CD4-positive, alpha-beta memory T cell (primary cell): ENCODE results near the gene SMC6. TPM values are rescaled to one million over a fixed set of nuclear protein-coding genes. Genes with fewer than 3 reads are reported as not detected.

Experiments
- CTCF ChIA-PET: fragments of 350-600 bp; sonication (Branson Sonifier 250); formaldehyde crosslinking; loops from one replicate; lab custom pipeline; 2021; ENCODE audit warnings: inconsistent platforms; ENCODE audit not compliant: partially characterized antibody; lab: Charles Lee
- POLR2A ChIA-PET: fragments of 350-600 bp; sonication (Branson Sonifier 250); formaldehyde crosslinking; loops from one replicate; lab custom pipeline; 2021; ENCODE audit not compliant: partially characterized antibody; lab: Charles Lee
- DNase-seq, 5 donors: peaks; one replicate each; pipeline versions ENCODE4 v3.0.0 to v3.0.0-alpha.2; 2020 to 2022; ENCODE audit warnings: mixed read lengths in 1 of 5
- H3K27ac ChIP-seq: one replicate; pipeline ENCODE4 v1.7.0; 2013; ENCODE audit warnings: low read depth, low read length
- H3K27me3 ChIP-seq: 2 replicates; pipeline ENCODE4 v1.7.0; 2013; ENCODE audit warnings: mild to moderate bottlenecking, low read length, moderate library complexity; ENCODE audit not compliant: insufficient read depth
- H3K36me3 ChIP-seq: 2 replicates; pipeline ENCODE4 v1.7.0; 2013; ENCODE audit warnings: mild to moderate bottlenecking, low read length, moderate library complexity; ENCODE audit not compliant: insufficient read depth
- H3K4me1 ChIP-seq: 2 replicates; pipeline ENCODE4 v1.7.0; 2013; ENCODE audit warnings: mild to moderate bottlenecking, low read length, moderate library complexity; ENCODE audit not compliant: insufficient read depth
- H3K4me3 ChIP-seq, 2 donors: one replicate each; pipeline ENCODE4 v1.7.0; 2013; ENCODE audit warnings: low read length in 2 of 2, mild to moderate bottlenecking in 1 of 2
- H3K9me3 ChIP-seq, 2 donors: one replicate each; pipeline ENCODE4 v1.7.0; 2013; ENCODE audit warnings: low read length in 2 of 2, control low read depth in 1 of 2; ENCODE audit not compliant: control insufficient read depth in 1 of 2
- H3K27ac Mint-ChIP-seq, 7 donors: one replicate each; pipeline ENCODE4 v1.8.0; 2020 to 2021; ENCODE audit warnings: mixed read lengths in 7 of 7, mild to moderate bottlenecking in 6 of 7, inconsistent platforms in 3 of 7, moderate library complexity in 3 of 7
- H3K27me3 Mint-ChIP-seq, 2 donors: one replicate each; pipeline ENCODE4 v1.8.0; 2020 to 2021; ENCODE audit warnings: mixed read lengths in 2 of 2
- H3K36me3 Mint-ChIP-seq, 2 donors: one replicate each; pipeline ENCODE4 v1.8.0; 2020 to 2021; ENCODE audit warnings: mixed read lengths in 2 of 2, inconsistent platforms in 1 of 2, mild to moderate bottlenecking in 1 of 2
- H3K4me1 Mint-ChIP-seq, 4 donors: one replicate each; pipeline ENCODE4 v1.8.0; 2020 to 2021; ENCODE audit warnings: mixed read lengths in 4 of 4, mild to moderate bottlenecking in 1 of 4
- H3K4me3 Mint-ChIP-seq, 8 donors: one replicate each; pipeline ENCODE4 v1.8.0; 2020 to 2021; ENCODE audit warnings: mixed read lengths in 8 of 8, mild to moderate bottlenecking in 7 of 8, moderate library complexity in 6 of 8, inconsistent platforms in 3 of 8
- H3K9me3 Mint-ChIP-seq, 8 donors: one replicate each; pipeline ENCODE4 v1.8.0; 2020 to 2021; ENCODE audit warnings: mixed read lengths in 8 of 8, mild to moderate bottlenecking in 5 of 8, inconsistent platforms in 3 of 8, moderate library complexity in 1 of 8
- intact Hi-C: fragments of 100-400 bp; cut with micrococcal nuclease; formaldehyde crosslinking; loops from one replicate; pipeline ENCODE4 v1.15.1; 2023
- polyA plus RNA-seq, 2 donors: library from polyadenylated mRNA; unstranded; fragments of 300-500 nt; fragmentation: Illumina TruSeq; gene quantifications; one replicate each; pipeline ENCODE4 v1.2.3, GENCODE V29; 2021
- total RNA-seq, 2 experiments: library from RNA; stranded (reverse); gene quantifications; one replicate each; pipeline ENCODE4 v1.2.3, GENCODE V29; 2021

SMC6 gene
- total and polyA plus RNA-seq, 4 experiments from 2014 or later = 4.8 to 19.2 (median 17.4) TPM

- H3K9me3 Mint-ChIP-seq = peaks cover 0 to 2% (median 0%) of the 10 kb centered on the region in 8 donors
- Histone ChIP-seq H3K9me3 (no peaks in the 10 kb centered on the region), H3K4me1 (no peaks in the 10 kb centered on the region), H3K4me3 (no peak overlapping the region), H3K27me3 (no peaks in the 10 kb centered on the region), H3K36me3 (no peaks in the 10 kb centered on the region), H3K27ac (no peak overlapping the region)
- H3K4me3 Mint-ChIP-seq = no peak overlapping the region
- H3K36me3 Mint-ChIP-seq = no peaks in the 10 kb centered on the region
- CTCF ChIA-PET = interaction anchor here (1.1 to 1.5 kb wide), 4 partner anchors 17 to 26 kb away, joined by 3 to 8 read pairs (median 4); no protein-coding TSS in a partner anchor
- intact Hi-C loops = no loop called here
- no peak overlapping the region for H3K27ac Mint-ChIP-seq
- H3K27me3 Mint-ChIP-seq = no peaks in the 10 kb centered on the region
- POLR2A ChIA-PET = no interaction called here
- no peak for DNase-seq
- H3K4me1 Mint-ChIP-seq = no peaks in the 10 kb centered on the region
These were observed 125.0 kb downstream of the SMC6 start for GRCh38 chr2:17628349-17629261.

DNA sequence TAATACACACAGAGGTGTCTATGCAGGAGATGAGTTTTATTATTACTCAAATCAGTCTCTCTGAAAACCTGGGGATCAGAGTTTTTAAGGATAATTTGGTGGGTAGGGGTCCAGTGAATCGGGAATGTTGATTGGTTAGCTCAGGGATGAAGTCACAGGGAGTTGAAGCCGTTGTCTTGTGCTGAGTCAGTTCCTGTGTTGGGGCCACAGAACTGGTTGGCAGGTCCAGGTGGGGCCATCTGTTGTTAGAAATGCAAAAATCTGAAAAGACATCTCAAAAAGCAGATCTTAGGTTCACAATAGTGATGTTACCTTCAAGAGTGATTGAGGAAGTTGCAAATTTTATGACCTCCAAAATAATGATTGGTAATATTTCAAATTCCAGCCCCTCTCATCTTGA is 126.2 kb downstream of the SMC6 start:
- no peaks in the 10 kb centered on the region for H3K36me3 ChIP-seq
- no peaks in the 10 kb centered on the region for H3K27me3 ChIP-seq
- no peaks in the 10 kb centered on the region for H3K9me3 ChIP-seq
- ChIA-PET CTCF (interaction anchor here (1.1 to 1.4 kb wide), 2 partner anchors 18 to 20 kb away, joined by 3 to 4 read pairs; no protein-coding TSS in a partner anchor), POLR2A (no interaction called here)
- H3K4me3 ChIP-seq = no peak overlapping the region
- Mint-ChIP-seq H3K27ac (no peak overlapping the region), H3K36me3 (no peaks in the 10 kb centered on the region), H3K9me3 (peaks cover 0 to 2% (median 0%) of the 10 kb centered on the region in 8 donors), H3K4me1 (no peaks in the 10 kb centered on the region), H3K27me3 (peaks cover 2 to 6% of the 10 kb centered on the region in 2 donors), H3K4me3 (no peak overlapping the region)
- no peaks in the 10 kb centered on the region for H3K4me1 ChIP-seq
- no peak overlapping the region for H3K27ac ChIP-seq
- intact Hi-C loops = no loop called here
- no peak for DNase-seq

- Mint-ChIP-seq H3K27ac (no peak overlapping the region), H3K4me1 (no peaks in the 10 kb centered on the region), H3K36me3 (no peaks in the 10 kb centered on the region), H3K27me3 (peaks cover 2 to 6% of the 10 kb centered on the region in 2 donors), H3K4me3 (no peak overlapping the region), H3K9me3 (peaks cover 0 to 2% (median 0%) of the 10 kb centered on the region in 8 donors)
- DNase-seq = no peak
- no peaks in the 10 kb centered on the region for H3K4me1 ChIP-seq
- ChIA-PET CTCF (interaction anchor here (1.4 kb wide), 1 partner anchor 19 kb away, joined by 4 read pairs; no protein-coding TSS in a partner anchor), POLR2A (no interaction called here)
- H3K4me3 ChIP-seq = no peak overlapping the region
- intact Hi-C loops = no loop called here
- no peaks in the 10 kb centered on the region for H3K36me3 ChIP-seq
- H3K27ac ChIP-seq = no peak overlapping the region
- H3K27me3 ChIP-seq = no peaks in the 10 kb centered on the region
- no peaks in the 10 kb centered on the region for H3K9me3 ChIP-seq
These were observed 126.6 kb downstream of the SMC6 start for GRCh38 chr2:17626986-17627385.

- H3K4me3 ChIP-seq = no peak overlapping the region
- Mint-ChIP-seq H3K4me3 (no peak overlapping the region), H3K27ac (no peak overlapping the region), H3K27me3 (peaks cover 2 to 8% of the 10 kb centered on the region in 2 donors), H3K36me3 (no peaks in the 10 kb centered on the region), H3K9me3 (peaks cover 0 to 2% (median 0%) of the 10 kb centered on the region in 8 donors), H3K4me1 (no peaks in the 10 kb centered on the region)
- no peak overlapping the region for H3K27ac ChIP-seq
- H3K4me1 ChIP-seq = no peaks in the 10 kb centered on the region
- DNase-seq = no peak
- ChIA-PET POLR2A (no interaction called here), CTCF (interaction anchor here (0.7 kb wide), 1 partner anchor 49 kb away, joined by 3 read pairs; no protein-coding TSS in a partner anchor)
- no peaks in the 10 kb centered on the region for H3K36me3 ChIP-seq
- H3K9me3 ChIP-seq = no peaks in the 10 kb centered on the region
- H3K27me3 ChIP-seq = no peaks in the 10 kb centered on the region
- intact Hi-C loops = no loop called here
These were observed 128.2 kb downstream of the SMC6 start for GRCh38 chr2:17625446-17625845.

DNA sequence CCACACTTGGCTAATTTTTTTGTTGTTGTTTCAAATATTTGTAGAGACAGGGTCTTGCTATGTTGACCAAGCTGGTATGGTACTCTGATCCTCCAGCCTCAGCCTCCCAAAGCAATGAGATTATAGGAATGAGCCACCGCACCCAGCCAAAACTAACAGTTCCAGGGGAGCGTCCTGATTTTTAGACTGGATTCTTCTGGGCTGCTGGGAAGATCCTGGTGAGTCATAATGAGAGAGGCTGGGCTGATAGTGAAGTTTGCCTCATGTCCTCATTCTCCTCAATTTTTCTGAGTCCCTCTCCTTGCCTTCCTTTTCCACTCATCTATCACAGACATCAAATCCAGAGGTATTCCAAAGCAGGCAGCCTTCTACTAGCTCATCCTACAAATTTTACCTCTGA is 131.8 kb downstream of the SMC6 start:
- no peak overlapping the region for H3K27ac ChIP-seq
- H3K4me1 ChIP-seq = no peaks in the 10 kb centered on the region
- no peaks in the 10 kb centered on the region for H3K9me3 ChIP-seq
- H3K4me3 ChIP-seq = no peak overlapping the region
- peaks cover 5 to 8% of the 10 kb centered on the region in 2 donors for H3K27me3 Mint-ChIP-seq
- H3K4me1 Mint-ChIP-seq = no peaks in the 10 kb centered on the region
- no peaks in the 10 kb centered on the region for H3K27me3 ChIP-seq
- H3K4me3 Mint-ChIP-seq = no peak overlapping the region
- no peaks in the 10 kb centered on the region for H3K36me3 ChIP-seq
- H3K9me3 Mint-ChIP-seq = no peaks in the 10 kb centered on the region
- CTCF ChIA-PET = interaction anchor here (1.1 kb wide), 1 partner anchor 9 kb away, joined by 3 read pairs; no protein-coding TSS in a partner anchor
- DNase-seq = no peak
- POLR2A ChIA-PET = interaction anchor here (0.7 kb wide), 1 partner anchor 24 kb away, joined by 3 read pairs; no protein-coding TSS in a partner anchor
- intact Hi-C loops = no loop called here
- no peaks in the 10 kb centered on the region for H3K36me3 Mint-ChIP-seq
- no peak overlapping the region for H3K27ac Mint-ChIP-seq

- CTCF ChIA-PET = no interaction called here
- Histone ChIP-seq H3K9me3 (no peaks in the 10 kb centered on the region), H3K4me1 (no peaks in the 10 kb centered on the region), H3K27ac (no peak overlapping the region), H3K4me3 (no peak overlapping the region), H3K36me3 (no peaks in the 10 kb centered on the region), H3K27me3 (no peaks in the 10 kb centered on the region)
- no peaks in the 10 kb centered on the region for H3K9me3 Mint-ChIP-seq
- H3K36me3 Mint-ChIP-seq = no peaks in the 10 kb centered on the region
- H3K4me3 Mint-ChIP-seq = no peak overlapping the region
- no peak for DNase-seq
- H3K27ac Mint-ChIP-seq = no peak overlapping the region
- no peaks in the 10 kb centered on the region for H3K4me1 Mint-ChIP-seq
- POLR2A ChIA-PET = no interaction called here
- peaks cover 5 to 8% of the 10 kb centered on the region in 2 donors for H3K27me3 Mint-ChIP-seq
- intact Hi-C loops = no loop called here
These were observed 132.8 kb downstream of the SMC6 start for GRCh38 chr2:17620841-17621240.

DNA sequence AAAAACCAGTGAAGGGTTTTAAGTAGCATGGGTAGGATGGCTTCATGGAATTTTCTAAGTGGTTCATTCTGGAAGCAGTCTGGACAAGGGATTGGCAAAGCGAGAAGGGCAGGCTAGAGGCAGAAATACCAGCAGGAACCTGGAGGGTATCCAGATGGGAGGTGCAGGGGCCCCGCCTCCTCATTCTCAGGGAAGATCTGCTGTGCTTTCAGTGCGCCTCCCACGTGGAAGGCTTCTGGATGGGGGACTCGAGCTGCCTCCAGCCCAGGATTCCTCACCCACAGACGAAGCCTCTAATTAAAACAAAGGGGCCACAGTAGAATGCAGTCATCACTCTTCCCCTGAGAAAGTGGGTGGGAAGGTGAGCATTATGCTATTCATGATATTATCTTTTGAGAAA is 133.3 kb downstream of the SMC6 start:
- Mint-ChIP-seq H3K4me3 (no peak overlapping the region), H3K9me3 (no peaks in the 10 kb centered on the region), H3K36me3 (no peaks in the 10 kb centered on the region), H3K27ac (no peak overlapping the region), H3K4me1 (no peaks in the 10 kb centered on the region), H3K27me3 (peaks cover 5 to 8% of the 10 kb centered on the region in 2 donors)
- CTCF ChIA-PET = no interaction called here
- H3K27me3 ChIP-seq = no peaks in the 10 kb centered on the region
- no peaks in the 10 kb centered on the region for H3K9me3 ChIP-seq
- intact Hi-C loops = no loop called here
- POLR2A ChIA-PET = no interaction called here
- no peaks in the 10 kb centered on the region for H3K36me3 ChIP-seq
- H3K27ac ChIP-seq = no peak overlapping the region
- no peak for DNase-seq
- H3K4me3 ChIP-seq = no peak overlapping the region
- no peaks in the 10 kb centered on the region for H3K4me1 ChIP-seq
